Cerebellar cortex (tissue), 1 donor: ENCODE measurements around the gene DOCK10.
A peak's percentile ranks its signal among the peaks of the same experiment; 100 is the strongest.

Source experiments
- DNase-seq: peaks from one replicate; pipeline ENCODE4 v3.0.0-alpha.2; 2015; ENCODE audit warnings: low spot score

Gene DOCK10

GRCh38 chr2:224881846-224882245, 160.4 kb downstream of the DOCK10 start:
- DNase-seq: no peak

- DNase-seq: no peak
Measured at GRCh38 chr2:224876522-224876921, 165.7 kb downstream of the DOCK10 start.

GRCh38 chr2:224875841-224876240, 166.4 kb downstream of the DOCK10 start:
- no peak for DNase-seq

- no peak for DNase-seq
Measured at GRCh38 chr2:224875153-224875552, 167.1 kb downstream of the DOCK10 start.

- DNase-seq: no peak
Measured at GRCh38 chr2:224871813-224872212, 170.5 kb downstream of the DOCK10 start.

- DNase-seq: no peak
Measured at GRCh38 chr2:224870341-224870740, 171.9 kb downstream of the DOCK10 start.

- DNase-seq: peak; percentile 12
Measured at GRCh38 chr2:224869601-224870233, 172.6 kb downstream of the DOCK10 start.

- no peak for DNase-seq
Measured at GRCh38 chr2:224865016-224865415, 177.3 kb downstream of the DOCK10 start.

- no peak for DNase-seq
Measured at GRCh38 chr2:224861266-224861665, 181.0 kb downstream of the DOCK10 start.

GRCh38 chr2:224860786-224861185, 181.5 kb downstream of the DOCK10 start:
- DNase-seq: no peak

- no peak for DNase-seq
Measured at GRCh38 chr2:224851811-224852210, 190.5 kb downstream of the DOCK10 start.

- DNase-seq: no peak
Measured at GRCh38 chr2:224850081-224850480, 192.2 kb downstream of the DOCK10 start.

- DNase-seq: no peak
Measured at GRCh38 chr2:224849264-224849663, 193.0 kb downstream of the DOCK10 start.

- no peak for DNase-seq
Measured at GRCh38 chr2:224847961-224848850, 194.1 kb downstream of the DOCK10 start.

GRCh38 chr2:224847381-224847780, 194.9 kb downstream of the DOCK10 start:
- DNase-seq: no peak

GRCh38 chr2:224846686-224847085, 195.6 kb downstream of the DOCK10 start:
- no peak for DNase-seq

- DNase-seq: no peak
Measured at GRCh38 chr2:224846161-224846560, 196.1 kb downstream of the DOCK10 start.

- DNase-seq: no peak
Measured at GRCh38 chr2:224843141-224843540, 199.1 kb downstream of the DOCK10 start.

- DNase-seq: no peak
Measured at GRCh38 chr2:224841910-224842309, 200.4 kb downstream of the DOCK10 start.

- no peak for DNase-seq
Measured at GRCh38 chr2:224838335-224838734, 203.9 kb downstream of the DOCK10 start.

GRCh38 chr2:224837558-224837957, 204.7 kb downstream of the DOCK10 start:
- no peak for DNase-seq

- no peak for DNase-seq
Measured at GRCh38 chr2:224837066-224837465, 205.2 kb downstream of the DOCK10 start.

- no peak for DNase-seq
Measured at GRCh38 chr2:224836263-224836662, 206.0 kb downstream of the DOCK10 start.
